Prostate gland (tissue), 2 donors: ENCODE data around the gene DENND2A. TPM values are rescaled to one million over a fixed set of nuclear protein-coding genes. Genes with fewer than 3 reads are reported as not detected.

ENCODE experiments used
- DNase-seq: peaks from one replicate; pipeline ENCODE4 v3.0.0-alpha.2; 2019; ENCODE audit warnings: low spot score
- H3K27ac ChIP-seq, 2 donors: fragments of 200-600 bp; sonication (generic); 2 replicates each; pipeline ENCODE4 v1.5.1; 2017 to 2019
- H3K27me3 ChIP-seq: fragments of 200-600 bp; sonication (generic); replicated peaks from 2 replicates; pipeline ENCODE4 v1.5.1; 2019; ENCODE audit not compliant: insufficient read depth
- H3K36me3 ChIP-seq, 2 donors: fragments of 200-600 bp; sonication (generic); 1 replicate in 1 of 2; 2 replicates in 1 of 2; pipeline versions ENCODE4 v1.5.1 to v1.8.1; 2017 to 2019
- H3K4me1 ChIP-seq: fragments of 200-600 bp; sonication (generic); replicated peaks from 2 replicates; pipeline ENCODE4 v1.5.1; 2019
- H3K4me3 ChIP-seq, 2 donors: fragments of 200-600 bp; sonication (generic); 2 replicates each; pipeline ENCODE4 v1.5.1; 2017 to 2019
- H3K9me3 ChIP-seq: fragments of 200-600 bp; sonication (generic); 2 replicates; pipeline ENCODE4 v1.5.1; 2017
- POLR2A ChIP-seq: fragments of 450-650 bp; IDR thresholded peaks from one replicate; pipeline ENCODE4 v1.6.1; 2016; ENCODE audit warnings: antibody characterized with exemption, mild to moderate bottlenecking
- POLR2AphosphoS5 ChIP-seq: sonication (generic); formaldehyde crosslinking; IDR thresholded peaks from one replicate; pipeline ENCODE4 v1.6.1; 2017; ENCODE audit warnings: antibody characterized with exemption
- WGBS: methylation state at CpG from one replicate; pipeline ENCODE4 v1.1.5; 2018; 5-methylcytosine and 5-hydroxymethylcytosine counted together
- intact Hi-C: fragments of 100-400 bp; cut with DNase I; formaldehyde crosslinking; loops from one replicate; pipeline ENCODE4 v1.14.2; 2022
- total RNA-seq, 2 donors: library from RNA; depleted of rRNA; stranded (reverse); fragments of >200 nt; gene quantifications; one replicate each; pipeline ENCODE4 v1.1.0, GENCODE V29; 2016
- TF ChIP-seq, protein P1 (sequence below), 4 experiments: fragments of 200-600 bp in 2 of 4; fragments of 450-650 bp in 2 of 4; sonication (generic) in 2 of 4; IDR thresholded peaks; 1 replicate in 3 of 4; 2 replicates in 1 of 4; pipeline ENCODE4 v1.5.1; 2016 to 2019; ENCODE audit warnings: antibody characterized with exemption in 4 of 4, mild to moderate bottlenecking in 2 of 4, moderate library complexity in 2 of 4

Gene DENND2A
- total RNA-seq, 2 donors from 2014 or later: 4.0 to 9.2 TPM

DNA sequence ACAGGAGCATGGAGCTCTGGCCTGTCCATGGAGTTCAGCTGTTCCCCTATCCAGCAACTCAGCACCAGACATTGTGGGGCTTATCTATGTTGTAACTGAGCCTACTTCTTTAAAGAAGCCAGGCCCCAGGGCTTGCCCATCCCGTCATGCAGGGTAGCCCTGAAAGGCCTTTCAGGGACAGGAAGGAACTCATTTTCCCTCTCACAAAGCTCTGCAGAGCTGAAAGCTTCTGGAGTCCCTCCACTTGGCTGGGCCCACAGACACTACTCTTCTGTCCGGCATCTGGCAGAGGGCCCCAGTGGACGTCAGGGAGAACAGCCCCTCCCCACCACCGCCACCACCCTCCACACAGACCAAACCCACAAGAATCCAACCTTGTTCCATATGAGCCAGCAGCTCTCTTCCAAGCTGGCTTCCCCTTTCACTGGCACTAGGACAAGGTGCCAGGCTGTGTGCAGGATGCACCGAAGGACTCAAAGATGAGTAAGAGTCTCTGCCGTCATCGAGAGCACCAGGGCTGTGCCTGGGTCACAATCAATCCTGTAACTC lies 33.1 kb downstream of the DENND2A start:
- TF ChIP-seq POLR2AphosphoS5 (no peak), POLR2A (no peak)
- TF ChIP-seq, protein P1, sequence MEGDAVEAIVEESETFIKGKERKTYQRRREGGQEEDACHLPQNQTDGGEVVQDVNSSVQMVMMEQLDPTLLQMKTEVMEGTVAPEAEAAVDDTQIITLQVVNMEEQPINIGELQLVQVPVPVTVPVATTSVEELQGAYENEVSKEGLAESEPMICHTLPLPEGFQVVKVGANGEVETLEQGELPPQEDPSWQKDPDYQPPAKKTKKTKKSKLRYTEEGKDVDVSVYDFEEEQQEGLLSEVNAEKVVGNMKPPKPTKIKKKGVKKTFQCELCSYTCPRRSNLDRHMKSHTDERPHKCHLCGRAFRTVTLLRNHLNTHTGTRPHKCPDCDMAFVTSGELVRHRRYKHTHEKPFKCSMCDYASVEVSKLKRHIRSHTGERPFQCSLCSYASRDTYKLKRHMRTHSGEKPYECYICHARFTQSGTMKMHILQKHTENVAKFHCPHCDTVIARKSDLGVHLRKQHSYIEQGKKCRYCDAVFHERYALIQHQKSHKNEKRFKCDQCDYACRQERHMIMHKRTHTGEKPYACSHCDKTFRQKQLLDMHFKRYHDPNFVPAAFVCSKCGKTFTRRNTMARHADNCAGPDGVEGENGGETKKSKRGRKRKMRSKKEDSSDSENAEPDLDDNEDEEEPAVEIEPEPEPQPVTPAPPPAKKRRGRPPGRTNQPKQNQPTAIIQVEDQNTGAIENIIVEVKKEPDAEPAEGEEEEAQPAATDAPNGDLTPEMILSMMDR (IDR thresholded peaks at IDR 0.05): no peak
- no peak for DNase-seq

DNA sequence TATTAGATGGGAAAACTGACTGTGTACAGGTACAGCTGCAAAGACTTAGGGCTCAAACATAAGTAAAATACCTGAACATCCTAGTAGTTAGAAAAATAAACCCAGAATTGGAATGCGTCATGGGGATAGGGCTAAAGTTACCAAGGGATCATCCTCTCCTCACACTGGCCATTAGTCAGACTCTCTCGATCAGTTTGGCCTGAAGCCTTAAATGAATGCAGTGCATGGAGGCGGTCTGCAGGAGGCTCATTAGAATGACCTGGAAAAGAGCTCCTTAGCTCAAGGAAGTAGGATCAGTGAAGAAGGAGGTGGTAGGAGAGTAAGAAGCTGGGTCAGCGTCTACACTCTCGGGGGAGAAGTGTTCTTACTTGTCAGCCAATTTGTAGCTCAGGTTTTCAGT lies 35.3 kb downstream of the DENND2A start:
- Histone ChIP-seq H3K27me3 (no peaks in the 10 kb centered on the region), H3K27ac (no peak overlapping the region), H3K36me3 (no peaks in the 10 kb centered on the region), H3K9me3 (no peaks in the 10 kb centered on the region), H3K4me1 (no peaks in the 10 kb centered on the region), H3K4me3 (no peak overlapping the region)
- WGBS: 74% methylated on average over 5 of the region's 5 CpGs
- TF ChIP-seq, protein P1 (IDR thresholded peaks at IDR 0.05): no peak
- no peak for TF ChIP-seq POLR2A
- no peak for TF ChIP-seq POLR2AphosphoS5
- DNase-seq: no peak
- intact Hi-C loops: no loop called here

More for the DNA sequence above, 33.1 kb downstream of the DENND2A start:
- Histone ChIP-seq H3K27me3 (no peaks in the 10 kb centered on the region), H3K27ac (no peak overlapping the region), H3K9me3 (no peaks in the 10 kb centered on the region), H3K4me3 (no peak overlapping the region), H3K36me3 (no peaks in the 10 kb centered on the region), H3K4me1 (no peaks in the 10 kb centered on the region)
- WGBS: 39% methylated on average over 7 of the region's 7 CpGs
- intact Hi-C loops: no loop called here

DNA sequence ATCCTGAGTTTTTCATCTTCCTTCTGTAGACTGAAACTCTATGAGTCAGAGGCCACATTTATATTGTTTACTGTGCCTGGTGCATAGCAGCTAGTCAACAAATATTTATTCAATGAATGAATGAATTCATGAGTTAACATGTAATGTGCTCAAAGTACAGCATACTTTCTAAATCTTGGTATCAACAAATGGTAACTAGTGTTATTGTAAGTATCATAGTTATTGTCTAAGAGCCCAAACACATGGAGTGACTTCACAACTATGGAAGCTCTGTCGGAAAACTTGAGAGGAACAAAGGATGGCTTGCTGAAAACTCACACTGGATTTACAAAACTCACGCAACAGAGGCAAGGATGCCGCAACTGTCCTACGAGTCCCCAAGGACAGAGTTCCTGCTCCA lies 35.9 kb downstream of the DENND2A start:
- WGBS: 95% methylated on average over 4 of the region's 4 CpGs
- DNase-seq: no peak
- Histone ChIP-seq H3K9me3 (no peaks in the 10 kb centered on the region), H3K27me3 (no peaks in the 10 kb centered on the region), H3K27ac (no peak overlapping the region), H3K4me3 (no peak overlapping the region), H3K36me3 (no peaks in the 10 kb centered on the region), H3K4me1 (no peaks in the 10 kb centered on the region)
- TF ChIP-seq, protein P1 (IDR thresholded peaks at IDR 0.05): no peak
- no peak for TF ChIP-seq POLR2AphosphoS5
- no peak for TF ChIP-seq POLR2A
- intact Hi-C loops: loop anchor here (5.0 kb wide), 1 partner anchor 38 kb away; the partner anchor contains the start of gene DENND2A

DNA sequence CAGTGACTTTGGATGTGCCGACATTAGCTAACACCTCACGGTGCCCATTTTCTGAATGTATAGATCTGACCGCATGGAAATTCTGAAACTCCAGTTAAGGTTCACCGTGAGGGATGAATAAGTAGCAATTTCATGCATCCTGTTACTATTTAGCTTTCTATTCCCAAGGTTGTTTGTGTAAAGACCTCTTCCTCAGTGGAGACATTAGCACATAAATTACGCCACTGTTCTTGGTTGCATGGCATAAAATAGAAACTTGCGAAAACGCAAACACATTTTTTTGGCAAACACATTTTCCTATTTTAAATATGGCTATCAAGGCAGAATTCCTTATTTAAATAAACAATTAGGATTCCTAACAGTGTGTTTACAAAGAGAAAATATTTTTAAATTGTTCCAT lies 36.5 kb downstream of the DENND2A start:
- Histone ChIP-seq H3K9me3 (no peaks in the 10 kb centered on the region), H3K4me1 (no peaks in the 10 kb centered on the region), H3K27me3 (no peaks in the 10 kb centered on the region), H3K4me3 (no peak overlapping the region), H3K36me3 (no peaks in the 10 kb centered on the region), H3K27ac (no peak overlapping the region)
- TF ChIP-seq POLR2A (no peak), POLR2AphosphoS5 (no peak)
- TF ChIP-seq, protein P1 (IDR thresholded peaks at IDR 0.05): no peak
- intact Hi-C loops: loop anchor here (5.0 kb wide), 1 partner anchor 38 kb away; the partner anchor contains the start of gene DENND2A
- 88% methylated on average over 7 of the region's 7 CpGs for WGBS
- no peak for DNase-seq

DNA sequence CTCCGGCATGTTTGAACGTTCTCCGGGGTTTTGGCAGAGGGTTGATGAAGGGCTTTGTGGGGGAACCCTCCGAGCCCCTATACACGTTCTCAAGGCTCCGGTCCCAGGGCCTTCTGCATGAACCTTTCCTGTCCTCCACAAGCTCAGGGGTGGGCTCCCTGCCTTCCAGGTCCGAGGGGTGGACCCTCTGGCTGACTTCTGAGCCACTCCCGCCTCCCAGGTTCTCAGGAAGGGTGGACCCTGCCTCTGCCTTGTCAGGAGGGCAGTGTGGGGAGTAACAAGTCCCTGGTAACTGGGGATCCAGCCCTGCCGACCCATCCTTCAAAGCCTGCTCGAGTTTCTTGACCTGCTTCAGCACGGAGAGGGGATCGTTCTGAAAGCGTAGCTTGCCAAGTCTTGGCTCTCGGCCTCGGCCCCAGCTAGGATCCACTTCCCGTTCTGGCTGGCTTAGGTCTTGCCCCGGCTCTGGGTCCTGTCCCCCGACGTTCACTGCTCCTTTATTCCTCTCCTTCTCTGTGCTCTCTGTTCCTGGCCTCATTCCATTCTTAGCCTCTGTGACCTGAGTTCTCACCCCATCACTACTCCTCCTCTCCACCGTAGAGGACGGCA lies 38.9 kb downstream of the DENND2A start:
- H3K27me3 ChIP-seq: no peaks in the 10 kb centered on the region
- WGBS: 76% methylated on average over 21 of the region's 21 CpGs

More for the DNA sequence above, 38.9 kb downstream of the DENND2A start:
- Histone ChIP-seq H3K4me1 (no peaks in the 10 kb centered on the region), H3K27ac (peak overlapping the region; percentile 3 to 24), H3K4me3 (no peak overlapping the region), H3K36me3 (no peaks in the 10 kb centered on the region), H3K9me3 (no peaks in the 10 kb centered on the region)
- DNase-seq: no peak
- TF ChIP-seq POLR2A (no peak), POLR2AphosphoS5 (no peak)
- TF ChIP-seq, protein P1 (IDR thresholded peaks at IDR 0.05): no peak
- intact Hi-C loops: loop anchor here (5.0 kb wide), 1 partner anchor 41 kb away; the partner anchor contains the start of gene DENND2A
